ENCODE results near the gene DMRTC2.
A peak's percentile ranks its signal among the peaks of the same experiment; 100 is the strongest.
"Not testable (repeated sequence)": the region's sequence is repeated elsewhere in the genome, so short reads cannot be mapped to it uniquely, and the experiment has no call there.

DMRTC2 gene

DNA sequence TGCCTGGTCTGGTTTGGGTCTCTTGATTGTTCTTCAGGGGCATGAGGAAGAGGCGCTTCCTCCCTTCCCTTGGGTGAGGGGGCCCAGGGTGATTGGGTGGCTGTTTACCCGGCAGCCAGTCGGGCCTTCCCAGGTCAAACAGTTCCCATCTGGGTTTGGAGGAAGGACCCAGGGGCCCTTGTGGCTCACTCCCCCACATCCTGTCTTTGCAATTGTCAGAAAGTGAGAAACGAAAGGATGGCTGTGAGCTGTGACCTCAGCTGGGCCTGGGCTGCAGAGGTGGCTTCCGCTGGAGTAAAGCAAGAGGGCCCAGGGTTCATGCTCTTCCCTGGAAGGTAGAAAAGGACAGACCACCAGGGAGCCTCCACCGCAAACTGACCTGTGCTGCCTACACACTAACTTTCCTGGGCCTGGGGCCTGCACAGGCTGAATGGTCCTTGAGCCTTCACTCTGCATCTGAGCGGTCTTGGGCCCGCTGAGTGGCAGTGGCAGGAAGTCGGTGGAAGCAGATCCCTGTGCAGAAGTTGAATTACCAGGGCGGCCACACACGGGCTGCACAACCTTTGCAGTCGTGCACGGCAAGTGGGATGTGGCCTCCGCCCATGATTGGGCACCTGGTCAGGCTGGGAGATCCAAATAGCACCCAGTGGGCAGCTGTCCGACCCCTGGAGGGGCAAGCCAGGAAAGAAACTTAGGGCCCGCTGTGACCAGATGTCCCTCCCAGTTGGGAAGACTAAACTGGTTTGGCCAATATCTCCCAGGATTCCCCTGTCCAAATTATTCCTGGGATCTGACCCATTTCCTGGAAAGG lies 26.9 kb downstream of the DMRTC2 start:
- no peak for DNase-seq (ENCODE audit: low read depth, low spot score)

DNA sequence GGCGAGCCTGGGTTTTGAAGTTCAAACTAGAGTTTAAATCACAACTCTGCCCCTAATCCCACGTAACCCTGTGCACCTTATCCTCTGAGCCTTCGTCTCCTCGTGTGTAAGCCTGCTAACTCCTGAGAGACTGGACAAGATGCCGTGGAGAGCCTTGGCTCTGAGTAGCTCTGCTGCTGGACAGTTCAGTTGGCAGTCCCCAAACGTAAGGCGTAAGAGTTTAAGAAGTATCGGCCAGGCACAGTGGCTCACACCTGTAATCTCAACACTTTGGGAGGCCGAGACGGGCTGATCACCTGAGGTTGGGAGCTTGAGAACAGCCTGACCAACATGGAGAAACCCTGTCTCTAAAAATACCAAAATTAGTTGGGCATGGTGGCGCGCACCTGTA lies 27.5 kb downstream of the DMRTC2 start:
- DNase-seq (ENCODE audit: low read depth, low spot score) = no peak

DNA sequence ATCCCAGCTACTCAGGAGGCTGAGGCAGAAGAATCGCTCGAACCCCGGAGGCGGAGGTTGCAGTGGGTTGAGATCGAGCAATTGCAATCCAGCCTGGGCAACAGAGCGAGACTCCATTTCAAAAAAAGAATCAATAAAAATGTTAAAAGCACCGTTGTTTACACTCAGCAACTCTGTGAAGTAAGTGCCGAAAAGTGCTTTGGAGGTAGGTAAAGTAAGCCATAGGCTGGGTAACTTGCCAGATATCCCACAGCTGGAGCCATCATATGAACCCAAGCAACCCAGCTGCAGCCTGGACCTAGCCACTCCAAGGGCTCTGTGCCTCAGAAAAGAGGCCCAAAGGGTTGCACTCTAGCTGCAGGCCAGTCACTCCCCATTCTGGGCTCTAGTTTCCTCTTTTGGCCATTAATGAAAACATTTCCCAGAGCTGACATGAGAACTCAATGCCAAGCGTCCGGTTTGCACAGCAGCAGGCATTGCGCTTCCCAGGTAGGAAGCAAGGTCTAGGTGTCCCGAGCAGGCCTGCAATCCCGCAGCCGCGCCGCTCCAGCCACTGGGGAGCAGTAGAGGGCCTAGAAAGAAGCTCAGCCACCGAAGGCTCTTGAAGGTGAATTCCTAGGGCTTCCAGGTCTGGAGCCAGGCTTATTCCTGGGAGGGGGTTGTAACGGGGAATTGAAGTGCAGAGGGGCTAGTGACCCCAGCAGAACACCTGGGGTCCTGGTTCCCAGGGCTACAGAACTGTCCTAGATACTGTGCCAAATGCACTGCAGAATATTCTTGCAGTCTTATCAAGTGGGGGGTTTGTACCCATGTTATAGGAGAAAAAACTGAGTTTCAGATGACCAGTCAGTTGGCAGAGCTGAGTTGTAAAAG lies 28.2 kb downstream of the DMRTC2 start:
- DNase-seq (ENCODE audit: low read depth, low spot score) = no peak

- not testable (repeated sequence) for DNase-seq (ENCODE audit: low read depth, low spot score)
These were observed 31.1 kb downstream of the DMRTC2 start for GRCh38 chr19:41875973-41876372.

DNA sequence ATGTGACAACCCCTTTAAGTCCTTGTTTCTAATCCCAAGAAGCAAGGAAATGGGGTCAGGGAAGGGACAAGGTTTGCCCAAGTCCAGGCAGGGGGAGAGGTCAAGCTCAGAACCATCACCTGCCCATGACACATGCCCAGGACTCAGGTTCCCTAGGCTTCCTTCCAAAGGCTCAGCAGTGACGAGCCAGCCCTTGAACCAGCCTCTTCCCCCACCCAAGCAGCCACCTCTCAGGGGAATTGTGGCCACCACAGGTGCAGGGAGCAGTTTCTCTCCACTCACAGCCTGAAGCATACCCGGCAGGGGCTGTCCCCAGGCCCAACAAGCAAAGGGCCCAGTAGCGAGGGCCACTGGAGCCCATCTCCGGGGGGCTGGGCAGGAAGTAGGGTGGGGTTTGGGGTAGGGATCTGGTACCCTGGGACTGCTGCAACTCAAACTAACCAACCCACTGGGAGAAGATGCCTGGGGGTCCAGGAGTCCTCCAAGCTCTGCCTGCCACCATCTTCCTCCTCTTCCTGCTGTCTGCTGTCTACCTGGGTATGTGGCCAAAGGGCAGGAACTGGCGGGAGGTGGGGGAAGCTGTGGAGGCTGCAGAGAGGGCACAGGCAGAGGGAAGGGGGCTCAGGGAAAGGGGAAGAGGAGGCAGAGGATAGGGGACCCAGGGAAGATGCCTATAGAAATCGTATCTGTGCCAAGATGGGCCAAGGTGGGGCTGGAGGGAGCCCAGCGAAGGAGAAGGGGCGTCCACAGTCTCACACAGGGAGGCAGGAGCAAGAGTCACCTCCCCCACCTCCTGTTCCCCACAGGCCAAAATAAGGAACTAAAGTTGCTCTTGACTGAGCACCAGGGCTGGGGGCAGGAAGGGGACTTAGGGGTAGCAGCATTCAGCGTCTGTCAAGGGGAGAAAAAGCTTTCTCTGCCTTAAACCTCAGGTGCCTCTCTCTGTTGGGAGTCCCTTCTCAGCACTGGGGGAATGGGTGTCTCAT lies 32.3 kb downstream of the DMRTC2 start, which contains the start of gene CD79A:
TSS of gene CD79A (plus strand) at position 433 of the 986 bp plus-strand sequence. CDS start at position 459, 26 bp downstream.
- DNase-seq (ENCODE audit: low read depth, low spot score) = no peak

GRCh38 chr19:41877916-41878905 lies 33.4 kb downstream of the DMRTC2 start:
- no peak for DNase-seq (ENCODE audit: low read depth, low spot score)

DNA sequence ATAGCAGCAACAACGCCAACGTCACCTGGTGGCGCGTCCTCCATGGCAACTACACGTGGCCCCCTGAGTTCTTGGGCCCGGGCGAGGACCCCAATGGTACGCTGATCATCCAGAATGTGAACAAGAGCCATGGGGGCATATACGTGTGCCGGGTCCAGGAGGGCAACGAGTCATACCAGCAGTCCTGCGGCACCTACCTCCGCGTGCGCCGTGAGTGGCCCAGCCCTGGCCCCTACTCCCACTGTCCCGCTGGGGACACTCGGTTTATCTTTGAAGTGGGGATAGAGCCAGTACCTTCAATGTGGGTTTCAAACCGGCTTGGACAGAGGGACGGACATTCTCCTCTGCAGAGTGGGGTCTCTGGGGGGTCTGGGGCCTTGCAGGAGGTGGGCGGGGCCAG lies 34.2 kb downstream of the DMRTC2 start:
- DNase-seq (ENCODE audit: low read depth, low spot score) = no peak

DNA sequence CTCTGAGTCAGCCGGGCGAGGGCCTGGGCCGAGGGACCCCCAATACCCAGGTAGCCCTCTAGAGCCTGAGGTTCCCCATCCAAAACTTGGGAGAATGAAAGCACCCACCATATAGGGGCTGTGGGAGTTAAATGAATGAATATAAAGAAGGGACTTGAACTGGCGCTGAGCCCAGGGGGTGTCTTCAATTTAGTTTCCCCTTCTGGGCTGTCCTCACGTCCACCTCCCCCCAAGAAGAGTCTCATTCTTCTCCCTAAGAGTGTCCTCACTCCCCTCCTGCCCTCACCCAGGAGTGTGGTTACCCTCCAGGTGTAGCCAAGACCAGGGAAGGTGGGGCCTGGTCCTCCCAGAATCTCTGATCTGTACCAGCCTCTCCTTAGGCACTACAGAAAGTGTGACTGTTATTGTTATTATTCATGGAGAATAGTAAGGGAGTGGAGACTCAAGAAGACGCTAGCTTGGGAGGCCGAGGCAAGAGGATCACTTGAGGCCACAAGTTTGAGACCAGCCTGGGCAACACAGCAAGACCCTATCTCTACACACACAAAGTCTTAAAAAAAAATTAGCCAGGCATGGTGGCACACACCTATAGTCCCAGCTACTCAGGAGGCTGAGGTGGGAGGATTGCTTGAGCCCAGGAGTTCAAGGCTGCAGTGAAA lies 35.0 kb downstream of the DMRTC2 start:
- no peak for DNase-seq (ENCODE audit: low read depth, low spot score)

- DNase-seq (ENCODE audit: low read depth, low spot score) = no peak
These were observed 35.5 kb downstream of the DMRTC2 start for GRCh38 chr19:41880329-41880708.

GRCh38 chr19:41882568-41883462 lies 38.0 kb downstream of the DMRTC2 start, which contains the start of gene ARHGEF1:
ARHGEF1 (plus strand) TSS chr19:41883184; CDS start chr19:41888083, 4,899 bp downstream.
- no peak for DNase-seq (ENCODE audit: low read depth, low spot score)

DNA sequence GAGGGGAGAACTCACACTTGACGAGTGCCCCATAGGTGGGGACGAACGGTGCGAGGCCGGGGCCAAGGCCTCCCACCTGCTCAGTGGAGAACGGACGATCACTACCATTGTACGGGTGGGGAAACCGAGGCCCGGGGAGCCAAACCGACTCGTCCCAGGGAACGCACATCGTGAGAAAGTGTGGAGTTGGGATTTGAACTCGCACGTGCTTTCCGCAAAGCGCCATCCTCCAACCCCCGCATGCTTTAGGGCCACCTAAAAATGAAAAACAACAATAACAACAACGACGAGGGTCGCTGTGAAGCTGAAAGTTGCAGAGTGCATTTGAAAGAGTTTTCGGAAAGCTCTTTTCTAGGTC lies 38.6 kb downstream of the DMRTC2 start:
- no peak for DNase-seq (ENCODE audit: low read depth, low spot score)

DNA sequence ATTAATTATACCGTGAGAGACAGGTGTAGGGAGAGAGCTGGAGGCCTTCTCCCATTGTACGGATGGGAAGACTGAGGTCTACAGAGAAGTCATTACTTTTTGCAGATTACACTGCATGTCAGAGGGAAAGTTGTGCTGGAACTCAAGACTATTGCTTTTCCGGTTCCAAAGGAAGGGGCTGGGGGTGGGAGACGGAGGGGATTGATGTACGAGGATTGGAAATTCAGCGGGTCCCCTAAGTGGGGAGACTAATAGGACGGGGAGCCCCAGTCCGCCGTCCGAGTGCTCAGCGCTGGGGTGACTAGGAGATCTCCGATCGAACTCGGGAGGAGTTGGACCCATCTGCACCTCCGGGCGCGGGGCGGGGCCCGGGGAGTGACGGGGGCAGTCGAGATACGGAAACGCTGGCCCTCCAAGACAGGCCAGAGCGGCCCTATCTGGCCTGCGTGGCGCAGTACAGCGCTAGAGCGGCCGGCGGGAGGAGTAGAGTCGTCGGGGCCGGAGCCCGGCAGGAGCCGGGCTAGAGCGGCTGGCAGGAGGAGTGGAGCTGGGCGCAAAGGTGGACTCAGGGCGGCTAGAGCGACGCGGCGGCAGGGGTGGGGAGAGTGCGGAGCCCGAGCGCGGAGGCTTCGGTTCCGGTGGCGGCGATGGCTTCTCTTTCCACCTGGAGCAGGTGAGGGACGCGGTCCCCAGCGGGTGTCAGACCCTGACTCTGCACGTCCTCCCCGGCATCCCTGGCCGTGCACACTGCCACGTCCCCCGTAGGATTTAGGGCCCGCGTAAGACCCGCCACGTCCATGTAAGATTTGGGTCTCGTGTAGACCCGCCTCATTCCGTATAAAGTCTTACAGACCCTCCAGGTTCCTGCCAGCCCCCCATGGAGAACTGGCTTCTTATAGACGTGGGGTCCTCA lies 39.2 kb downstream of the DMRTC2 start:
- peak; percentile 80 for DNase-seq (ENCODE audit: low read depth, low spot score)

- DNase-seq (ENCODE audit: low read depth, low spot score) = no peak
These were observed 42.2 kb downstream of the DMRTC2 start for GRCh38 chr19:41886761-41887710.

DNA sequence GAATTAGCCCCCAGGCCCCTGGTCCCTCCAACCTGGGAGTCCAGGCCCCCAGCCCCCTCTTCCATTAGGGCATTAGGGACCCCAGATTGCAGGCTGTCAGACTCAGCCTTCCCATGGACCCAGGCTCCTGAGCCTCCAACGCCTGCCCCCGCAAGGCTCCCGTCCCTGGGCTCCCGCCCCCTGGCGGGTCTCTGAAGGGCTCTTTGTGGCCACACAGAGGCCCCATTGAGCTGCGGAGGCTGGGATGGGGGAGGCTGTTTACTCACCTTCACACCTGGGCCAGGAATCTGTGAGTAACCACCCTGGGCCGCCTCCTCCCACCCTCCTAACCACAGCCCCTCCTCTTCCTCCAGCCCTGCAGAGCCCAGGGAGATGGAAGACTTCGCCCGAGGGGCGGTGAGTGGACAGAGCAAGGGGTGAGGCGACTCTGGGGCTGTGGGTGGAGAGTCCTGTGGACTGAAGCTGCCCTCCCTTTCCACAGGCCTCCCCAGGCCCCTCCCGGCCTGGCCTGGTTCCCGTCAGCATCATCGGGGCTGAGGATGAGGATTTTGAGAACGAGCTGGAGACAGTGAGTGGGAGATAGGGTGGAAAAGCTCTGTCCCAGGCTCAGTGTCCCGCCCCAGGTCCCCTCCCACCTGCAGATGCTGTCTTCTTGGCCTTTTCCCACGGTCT lies 43.0 kb downstream of the DMRTC2 start:
- DNase-seq (ENCODE audit: low read depth, low spot score) = no peak

DNA sequence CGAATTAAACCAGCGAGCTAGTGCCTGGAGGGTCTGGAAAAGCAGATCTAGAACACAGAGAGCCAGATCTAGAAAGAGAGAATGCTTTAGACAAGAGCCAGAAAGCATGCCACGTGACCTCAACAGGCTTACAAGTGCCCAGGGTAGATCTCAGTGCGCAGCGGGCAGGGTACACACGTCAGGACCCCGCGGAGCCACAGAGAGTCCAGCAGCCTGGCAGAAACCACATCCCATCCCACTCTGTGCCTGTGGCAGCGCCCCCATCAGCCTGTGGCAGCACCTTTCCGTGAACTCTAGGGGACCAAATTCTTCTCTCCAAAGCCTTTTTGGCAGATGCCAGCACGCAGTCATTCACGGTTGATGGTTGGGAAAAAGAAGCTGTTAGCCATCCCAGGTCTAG lies 44.1 kb downstream of the DMRTC2 start:
- DNase-seq (ENCODE audit: low read depth, low spot score) = no peak

- no peak for DNase-seq (ENCODE audit: low read depth, low spot score)
These were observed 45.1 kb downstream of the DMRTC2 start for GRCh38 chr19:41889896-41890295.

Data from brain pericyte (primary cell).